Gastrocnemius medialis (tissue), 4 donors: Measurements from ENCODE around the gene SETD5.

Experiments
- POLR2A ChIP-seq, 2 donors: fragments of 450-650 bp; IDR thresholded peaks; one replicate each; pipeline ENCODE4 v1.6.1; 2017; ENCODE audit warnings: antibody characterized with exemption in 2 of 2, mild to moderate bottlenecking in 2 of 2, moderate library complexity in 2 of 2
- TF ChIP-seq, protein P1 (sequence below), 5 experiments: fragments of 450-650 bp in 3 of 5; fragments of 200-600 bp in 2 of 5; sonication (generic) in 2 of 5; IDR thresholded peaks in 4 of 5; conservative IDR thresholded peaks in 1 of 5; 1 replicate in 4 of 5; 2 replicates in 1 of 5; pipeline ENCODE4 v1.5.1; 2016 to 2019; ENCODE audit warnings: antibody characterized with exemption in 5 of 5, mild to moderate bottlenecking in 3 of 5, moderate library complexity in 3 of 5

GRCh38 chr3:9403463-9403862, 6.0 kb downstream of the SETD5 start:
- TF ChIP-seq, protein P1, sequence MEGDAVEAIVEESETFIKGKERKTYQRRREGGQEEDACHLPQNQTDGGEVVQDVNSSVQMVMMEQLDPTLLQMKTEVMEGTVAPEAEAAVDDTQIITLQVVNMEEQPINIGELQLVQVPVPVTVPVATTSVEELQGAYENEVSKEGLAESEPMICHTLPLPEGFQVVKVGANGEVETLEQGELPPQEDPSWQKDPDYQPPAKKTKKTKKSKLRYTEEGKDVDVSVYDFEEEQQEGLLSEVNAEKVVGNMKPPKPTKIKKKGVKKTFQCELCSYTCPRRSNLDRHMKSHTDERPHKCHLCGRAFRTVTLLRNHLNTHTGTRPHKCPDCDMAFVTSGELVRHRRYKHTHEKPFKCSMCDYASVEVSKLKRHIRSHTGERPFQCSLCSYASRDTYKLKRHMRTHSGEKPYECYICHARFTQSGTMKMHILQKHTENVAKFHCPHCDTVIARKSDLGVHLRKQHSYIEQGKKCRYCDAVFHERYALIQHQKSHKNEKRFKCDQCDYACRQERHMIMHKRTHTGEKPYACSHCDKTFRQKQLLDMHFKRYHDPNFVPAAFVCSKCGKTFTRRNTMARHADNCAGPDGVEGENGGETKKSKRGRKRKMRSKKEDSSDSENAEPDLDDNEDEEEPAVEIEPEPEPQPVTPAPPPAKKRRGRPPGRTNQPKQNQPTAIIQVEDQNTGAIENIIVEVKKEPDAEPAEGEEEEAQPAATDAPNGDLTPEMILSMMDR (IDR thresholded peaks at IDR 0.05 in 4 of 5, conservative IDR thresholded peaks at IDR 0.05 in 1 of 5), result no peak
- no peak for TF ChIP-seq POLR2A (IDR thresholded peaks at IDR 0.05)
